ENCODE data around the gene YIF1A.

YIF1A gene

GRCh38 chr11:66243782-66244535 is 45.0 kb downstream of the YIF1A start:
- H3K4me3 ChIP-seq = no peak overlapping the region
- no peak for TF ChIP-seq CTCF (IDR thresholded peaks at IDR 0.05)
- DNase-seq (ENCODE audit: low spot score) = no peak

GRCh38 chr11:66242095-66242765 is 46.7 kb downstream of the YIF1A start:
- Histone ChIP-seq H3K4me3 (no peak overlapping the region), H3K27ac (no peak overlapping the region)
- TF ChIP-seq CTCF (IDR thresholded peaks at IDR 0.05) = no peak
- no peak for DNase-seq (ENCODE audit: low spot score)

More at GRCh38 chr11:66243782-66244535, 45.0 kb downstream of the YIF1A start:
- no peak overlapping the region for H3K27ac ChIP-seq

- no peak for DNase-seq (ENCODE audit: low spot score)
- H3K27ac ChIP-seq = no peak overlapping the region
- TF ChIP-seq CTCF (IDR thresholded peaks at IDR 0.05) = no peak
- H3K4me3 ChIP-seq = no peak overlapping the region
These were observed 48.2 kb downstream of the YIF1A start for GRCh38 chr11:66240781-66241136.

- TF ChIP-seq CTCF (IDR thresholded peaks at IDR 0.05) = no peak
- Histone ChIP-seq H3K27ac (no peak overlapping the region), H3K4me3 (no peak overlapping the region)
- no peak for DNase-seq (ENCODE audit: low spot score)
These were observed 48.8 kb downstream of the YIF1A start for GRCh38 chr11:66239998-66240780.

- no peak for DNase-seq (ENCODE audit: low spot score)
- no peak for TF ChIP-seq CTCF (IDR thresholded peaks at IDR 0.05)
- no peak overlapping the region for H3K27ac ChIP-seq
- no peak overlapping the region for H3K4me3 ChIP-seq
These were observed 49.4 kb downstream of the YIF1A start for GRCh38 chr11:66239511-66239910.

- no peak for DNase-seq (ENCODE audit: low spot score)
- TF ChIP-seq CTCF (IDR thresholded peaks at IDR 0.05) = no peak
These were observed 50.0 kb downstream of the YIF1A start for GRCh38 chr11:66238786-66239413.

More at GRCh38 chr11:66238786-66239413, 50.0 kb downstream of the YIF1A start:
- Histone ChIP-seq H3K27ac (no peak overlapping the region), H3K4me3 (no peak overlapping the region)

Data from coronary artery (tissue), 2 donors.